GM12891 (cell line): Measurements from ENCODE around the gene UBAP1.

Source experiments
- POLR2A ChIP-seq: IDR thresholded peaks from 2 replicates; pipeline ENCODE4 v1.6.1; 2011; ENCODE audit warnings: low read depth, low read length, control low read depth
- POLR2AphosphoS5 ChIP-seq: IDR thresholded peaks from 2 replicates; pipeline ENCODE4 v1.6.1; 2011; ENCODE audit warnings: low read depth, low read length, control low read depth
- SPI1 ChIP-seq: IDR thresholded peaks from 2 replicates; pipeline ENCODE4 v1.6.1; 2011; ENCODE audit warnings: low read depth, low read length, control low read depth
- TAF1 ChIP-seq: IDR thresholded peaks from 2 replicates; pipeline ENCODE4 v1.6.1; 2011; ENCODE audit warnings: low read depth, low read length, control low read depth

- TF ChIP-seq SPI1 (no peak), TAF1 (no peak), POLR2A (no peak), POLR2AphosphoS5 (no peak)
Measured at GRCh38 chr9:34131571-34131970, 47.3 kb upstream of the UBAP1 start.
